Liver (tissue), 9 donors: Measurements from ENCODE around the gene SMOC2. TPM values are rescaled to one million over a fixed set of nuclear protein-coding genes. Genes with fewer than 3 reads are reported as not detected.

Experiments used
- DNase-seq: peaks from one replicate; pipeline ENCODE4 v3.0.0-alpha.2; 2017; ENCODE audit warnings: low spot score
- H3K27ac ChIP-seq, 2 donors: one replicate each; pipeline ENCODE4 v1.7.0; 2013; ENCODE audit warnings: inconsistent platforms in 2 of 2, low read length in 2 of 2, control low read depth in 1 of 2, low read depth in 1 of 2, mild to moderate bottlenecking in 1 of 2
- H3K27me3 ChIP-seq, 4 donors: one replicate each; pipeline versions ENCODE4 v1.6.1 to v1.7.0; 2013; ENCODE audit warnings: low read length in 3 of 4, inconsistent platforms in 1 of 4, mild to moderate bottlenecking in 1 of 4, moderate library complexity in 1 of 4; ENCODE audit not compliant: control insufficient read depth in 4 of 4, insufficient read depth in 4 of 4
- H3K36me3 ChIP-seq, 4 donors: one replicate each; pipeline versions ENCODE4 v1.6.1 to v1.7.0; 2013; ENCODE audit warnings: low read length in 3 of 4, mild to moderate bottlenecking in 3 of 4, low read depth in 1 of 4, moderate library complexity in 1 of 4; ENCODE audit not compliant: control insufficient read depth in 4 of 4, insufficient read depth in 3 of 4
- H3K4me1 ChIP-seq, 4 donors: one replicate each; pipeline versions ENCODE4 v1.6.1 to v1.7.0; 2013; ENCODE audit warnings: low read length in 3 of 4, mild to moderate bottlenecking in 3 of 4, moderate library complexity in 1 of 4; ENCODE audit not compliant: control insufficient read depth in 4 of 4, insufficient read depth in 4 of 4
- H3K4me3 ChIP-seq, 3 donors: one replicate each; pipeline versions ENCODE4 v1.6.1 to v1.7.0; 2013; ENCODE audit warnings: low read length in 3 of 3, control low read depth in 1 of 3, low read depth in 1 of 3, mild to moderate bottlenecking in 1 of 3
- H3K9ac ChIP-seq, 2 donors: one replicate each; pipeline ENCODE4 v1.7.0; 2013; ENCODE audit warnings: low read length in 2 of 2, mild to moderate bottlenecking in 2 of 2, moderate library complexity in 2 of 2, control low read depth in 1 of 2, low read depth in 1 of 2
- H3K9me3 ChIP-seq, 4 donors: one replicate each; pipeline versions ENCODE4 v1.6.1 to v1.7.0; 2013; ENCODE audit warnings: low read length in 3 of 4; ENCODE audit not compliant: control insufficient read depth in 4 of 4
- CTCF ChIP-seq: fragments of 150-350 bp; IDR thresholded peaks from 2 replicates; pipeline ENCODE4 v1.5.1; 2017; ENCODE audit warnings: improper control_type of control experiment, low read depth, low read length; ENCODE audit not compliant: missing input control
- EGR1 ChIP-seq, 2 donors: IDR thresholded peaks; 2 replicates each; pipeline ENCODE4 v1.6.1; 2016 to 2018; ENCODE audit warnings: antibody characterized with exemption in 2 of 2, low read depth in 2 of 2
- FOXA1 ChIP-seq: IDR thresholded peaks from 2 replicates; pipeline ENCODE4 v1.6.1; 2016; ENCODE audit warnings: antibody characterized with exemption
- FOXA2 ChIP-seq: IDR thresholded peaks from 2 replicates; pipeline ENCODE4 v1.6.1; 2016; ENCODE audit warnings: antibody characterized with exemption
- GABPA ChIP-seq, 2 donors: IDR thresholded peaks in 1 of 2; conservative IDR thresholded peaks in 1 of 2; 2 replicates each; pipeline ENCODE4 v1.6.1; 2016; ENCODE audit warnings: antibody characterized with exemption in 2 of 2, mild to moderate bottlenecking in 1 of 2, moderate library complexity in 1 of 2
- HNF4A ChIP-seq, 2 donors: conservative IDR thresholded peaks; 2 replicates each; pipeline ENCODE4 v1.6.1; 2016; ENCODE audit warnings: antibody characterized with exemption in 2 of 2, mild to moderate bottlenecking in 2 of 2
- HNF4G ChIP-seq: IDR thresholded peaks from 2 replicates; pipeline ENCODE4 v1.6.1; 2016; ENCODE audit warnings: antibody characterized with exemption
- JUND ChIP-seq, 2 donors: IDR thresholded peaks; 2 replicates each; pipeline ENCODE4 v1.6.1; 2016; ENCODE audit warnings: antibody characterized with exemption in 2 of 2
- MAX ChIP-seq: IDR thresholded peaks from 2 replicates; pipeline ENCODE4 v1.6.1; 2016; ENCODE audit warnings: antibody characterized with exemption
- NR2F2 ChIP-seq: IDR thresholded peaks from 2 replicates; pipeline ENCODE4 v1.6.1; 2016; ENCODE audit warnings: antibody characterized with exemption
- RAD21 ChIP-seq, 2 donors: IDR thresholded peaks; 2 replicates each; pipeline ENCODE4 v1.6.1; 2016; ENCODE audit warnings: antibody characterized with exemption in 2 of 2, mild to moderate bottlenecking in 2 of 2
- RXRA ChIP-seq, 2 donors: IDR thresholded peaks; 2 replicates each; pipeline ENCODE4 v1.6.1; 2017 to 2018; ENCODE audit warnings: antibody characterized with exemption in 2 of 2, mild to moderate bottlenecking in 1 of 2
- SP1 ChIP-seq: IDR thresholded peaks from 2 replicates; pipeline ENCODE4 v1.6.1; 2018; ENCODE audit warnings: antibody characterized with exemption, mild to moderate bottlenecking
- TAF1 ChIP-seq: conservative IDR thresholded peaks from 2 replicates; pipeline ENCODE4 v1.6.1; 2016; ENCODE audit warnings: antibody characterized with exemption, mild to moderate bottlenecking
- YY1 ChIP-seq: IDR thresholded peaks from 2 replicates; pipeline ENCODE4 v1.6.1; 2016; ENCODE audit warnings: antibody characterized with exemption, mild to moderate bottlenecking
- WGBS: extraction: QIAGEN DNeasy Blood & Tissue Kit; methylation state at CpG from one replicate; pipeline ENCODE4 v1.1.7; 2013; 5-methylcytosine and 5-hydroxymethylcytosine counted together
- polyA plus RNA-seq, 2 donors: library from polyadenylated mRNA; stranded (reverse) in 1 of 2; unstranded in 1 of 2; fragments of 200-250 nt in 1 of 2; fragments of >200 nt in 1 of 2; fragmentation: Nextera tagmentation in 1 of 2; extraction: Ambion mirVana in 1 of 2; gene quantifications; one replicate each; pipeline versions ENCODE4 v1.2.1 to v1.2.3, GENCODE V29; 2013 to 2015
- total RNA-seq, 2 donors: library from RNA; depleted of rRNA; stranded (reverse); fragments of >200 nt; gene quantifications; one replicate each; pipeline ENCODE4 v1.2.3, GENCODE V29; 2014
- TF ChIP-seq, protein P1 (sequence below): IDR thresholded peaks from 2 replicates; pipeline ENCODE4 v1.6.1; 2016; ENCODE audit warnings: antibody characterized with exemption
- TF ChIP-seq, protein P2 (sequence below): IDR thresholded peaks from 2 replicates; pipeline ENCODE4 v1.6.1; 2016; ENCODE audit warnings: antibody characterized with exemption, mild to moderate bottlenecking
- TF ChIP-seq, protein P3 (sequence below): IDR thresholded peaks from 2 replicates; pipeline ENCODE4 v1.6.1; 2016; ENCODE audit warnings: antibody characterized with exemption
- donor health status: healthy.
- donor health status: healthy.
- donor health status: healthy.
- donor health status: healthy.
- donor health status: healthy.

The SMOC2 gene
- total and polyA plus RNA-seq, 4 donors = 0.23 to 1.9 (median 1.1) TPM

- Histone ChIP-seq H3K4me1 (no peaks in the 10 kb centered on the region), H3K36me3 (no peaks in the 10 kb centered on the region), H3K4me3 (no peak overlapping the region), H3K9ac (no peak overlapping the region), H3K27me3 (no peaks in the 10 kb centered on the region), H3K9me3 (peaks cover 0 to 1% (median 0%) of the 10 kb centered on the region in 4 donors), H3K27ac (no peak overlapping the region)
- TF ChIP-seq RAD21 (IDR thresholded peaks at IDR 0.05) (no peak), GABPA (IDR thresholded peaks at IDR 0.05 in 1 of 2, conservative IDR thresholded peaks at IDR 0.05 in 1 of 2) (no peak), FOXA2 (no peak), HNF4G (no peak), RXRA (IDR thresholded peaks at IDR 0.05) (no peak), FOXA1 (no peak), NR2F2 (no peak), HNF4A (conservative IDR thresholded peaks at IDR 0.05) (no peak), YY1 (no peak), CTCF (no peak), TAF1 (no peak), MAX (no peak), JUND (IDR thresholded peaks at IDR 0.05) (no peak), EGR1 (IDR thresholded peaks at IDR 0.05; ENCODE audit: low read depth in 2 of 2) (no peak), SP1 (no peak)
- TF ChIP-seq, protein P1, sequence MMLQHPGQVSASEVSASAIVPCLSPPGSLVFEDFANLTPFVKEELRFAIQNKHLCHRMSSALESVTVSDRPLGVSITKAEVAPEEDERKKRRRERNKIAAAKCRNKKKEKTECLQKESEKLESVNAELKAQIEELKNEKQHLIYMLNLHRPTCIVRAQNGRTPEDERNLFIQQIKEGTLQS = no peak
- TF ChIP-seq, protein P2, sequence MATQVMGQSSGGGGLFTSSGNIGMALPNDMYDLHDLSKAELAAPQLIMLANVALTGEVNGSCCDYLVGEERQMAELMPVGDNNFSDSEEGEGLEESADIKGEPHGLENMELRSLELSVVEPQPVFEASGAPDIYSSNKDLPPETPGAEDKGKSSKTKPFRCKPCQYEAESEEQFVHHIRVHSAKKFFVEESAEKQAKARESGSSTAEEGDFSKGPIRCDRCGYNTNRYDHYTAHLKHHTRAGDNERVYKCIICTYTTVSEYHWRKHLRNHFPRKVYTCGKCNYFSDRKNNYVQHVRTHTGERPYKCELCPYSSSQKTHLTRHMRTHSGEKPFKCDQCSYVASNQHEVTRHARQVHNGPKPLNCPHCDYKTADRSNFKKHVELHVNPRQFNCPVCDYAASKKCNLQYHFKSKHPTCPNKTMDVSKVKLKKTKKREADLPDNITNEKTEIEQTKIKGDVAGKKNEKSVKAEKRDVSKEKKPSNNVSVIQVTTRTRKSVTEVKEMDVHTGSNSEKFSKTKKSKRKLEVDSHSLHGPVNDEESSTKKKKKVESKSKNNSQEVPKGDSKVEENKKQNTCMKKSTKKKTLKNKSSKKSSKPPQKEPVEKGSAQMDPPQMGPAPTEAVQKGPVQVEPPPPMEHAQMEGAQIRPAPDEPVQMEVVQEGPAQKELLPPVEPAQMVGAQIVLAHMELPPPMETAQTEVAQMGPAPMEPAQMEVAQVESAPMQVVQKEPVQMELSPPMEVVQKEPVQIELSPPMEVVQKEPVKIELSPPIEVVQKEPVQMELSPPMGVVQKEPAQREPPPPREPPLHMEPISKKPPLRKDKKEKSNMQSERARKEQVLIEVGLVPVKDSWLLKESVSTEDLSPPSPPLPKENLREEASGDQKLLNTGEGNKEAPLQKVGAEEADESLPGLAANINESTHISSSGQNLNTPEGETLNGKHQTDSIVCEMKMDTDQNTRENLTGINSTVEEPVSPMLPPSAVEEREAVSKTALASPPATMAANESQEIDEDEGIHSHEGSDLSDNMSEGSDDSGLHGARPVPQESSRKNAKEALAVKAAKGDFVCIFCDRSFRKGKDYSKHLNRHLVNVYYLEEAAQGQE = no peak
- TF ChIP-seq, protein P3, sequence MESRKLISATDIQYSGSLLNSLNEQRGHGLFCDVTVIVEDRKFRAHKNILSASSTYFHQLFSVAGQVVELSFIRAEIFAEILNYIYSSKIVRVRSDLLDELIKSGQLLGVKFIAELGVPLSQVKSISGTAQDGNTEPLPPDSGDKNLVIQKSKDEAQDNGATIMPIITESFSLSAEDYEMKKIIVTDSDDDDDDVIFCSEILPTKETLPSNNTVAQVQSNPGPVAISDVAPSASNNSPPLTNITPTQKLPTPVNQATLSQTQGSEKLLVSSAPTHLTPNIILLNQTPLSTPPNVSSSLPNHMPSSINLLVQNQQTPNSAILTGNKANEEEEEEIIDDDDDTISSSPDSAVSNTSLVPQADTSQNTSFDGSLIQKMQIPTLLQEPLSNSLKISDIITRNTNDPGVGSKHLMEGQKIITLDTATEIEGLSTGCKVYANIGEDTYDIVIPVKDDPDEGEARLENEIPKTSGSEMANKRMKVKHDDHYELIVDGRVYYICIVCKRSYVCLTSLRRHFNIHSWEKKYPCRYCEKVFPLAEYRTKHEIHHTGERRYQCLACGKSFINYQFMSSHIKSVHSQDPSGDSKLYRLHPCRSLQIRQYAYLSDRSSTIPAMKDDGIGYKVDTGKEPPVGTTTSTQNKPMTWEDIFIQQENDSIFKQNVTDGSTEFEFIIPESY = no peak
- no peak for DNase-seq
- 74% methylated on average over 7 of the region's 7 CpGs for WGBS
Measured at GRCh38 chr6:168691774-168692173, 250.8 kb downstream of the SMOC2 start.
